Limb (tissue), 2 donors: ENCODE results near the gene ZFPL1.
"Not testable (repeated sequence)": the region's sequence is repeated elsewhere in the genome, so short reads cannot be mapped to it uniquely, and the experiment has no call there.

ENCODE experiments used
- DNase-seq, 2 donors: peaks; one replicate each; pipeline ENCODE4 v3.0.0-alpha.2; 2016; ENCODE audit errors: extremely low spot score in 2 of 2

The ZFPL1 gene

GRCh38 chr11:65113839-65114238 lies 29.8 kb downstream of the ZFPL1 start:
- no peak for DNase-seq

- no peak for DNase-seq
Measured at GRCh38 chr11:65114538-65115171, 30.6 kb downstream of the ZFPL1 start.

- DNase-seq: no peak
Measured at GRCh38 chr11:65115361-65116082, 31.5 kb downstream of the ZFPL1 start.

GRCh38 chr11:65116370-65117205 lies 32.6 kb downstream of the ZFPL1 start:
- DNase-seq: no peak

- DNase-seq: peak; percentile 99
Measured at GRCh38 chr11:65117206-65118096, 33.4 kb downstream of the ZFPL1 start, which contains the start of gene ZNHIT2. Gene ZNHIT2, minus strand, starts transcription at chr11:65117701. Its CDS starts 48 bp downstream, at chr11:65117653.

GRCh38 chr11:65118097-65118837 lies 34.2 kb downstream of the ZFPL1 start:
- DNase-seq: no peak

GRCh38 chr11:65118891-65119669 lies 35.1 kb downstream of the ZFPL1 start:
- not testable (repeated sequence) for DNase-seq

GRCh38 chr11:65119670-65119995 lies 35.6 kb downstream of the ZFPL1 start:
- DNase-seq: no peak

GRCh38 chr11:65120831-65121230 lies 36.8 kb downstream of the ZFPL1 start:
- no peak for DNase-seq

GRCh38 chr11:65121447-65121864 lies 37.4 kb downstream of the ZFPL1 start:
- no peak for DNase-seq

GRCh38 chr11:65121865-65122696 lies 38.1 kb downstream of the ZFPL1 start, which contains the start of the genes FAU and MRPL49:
Gene FAU, minus strand, starts transcription at chr11:65122134. Its CDS starts 321 bp downstream, at chr11:65121813.
Gene MRPL49, plus strand, starts transcription at chr11:65122321. Its CDS starts 26 bp downstream, at chr11:65122347.
- DNase-seq: peak; percentile 97

- peak in 1 of 2 donors; percentile 16 for DNase-seq
Measured at GRCh38 chr11:65124480-65125196, 40.6 kb downstream of the ZFPL1 start.

- DNase-seq: peak in 1 of 2 donors; percentile 16
Measured at GRCh38 chr11:65125197-65126056, 41.4 kb downstream of the ZFPL1 start.

GRCh38 chr11:65126624-65127274 lies 42.7 kb downstream of the ZFPL1 start:
- no peak for DNase-seq

- no peak for DNase-seq
Measured at GRCh38 chr11:65127473-65128181, 43.6 kb downstream of the ZFPL1 start.
